HCEC 1CT (cell line): ENCODE data around the gene SCAP.
"Not testable (repeated sequence)": the region's sequence is repeated elsewhere in the genome, so short reads cannot be mapped to it uniquely, and the experiment has no call there.

ENCODE experiments used
- DNase-seq: peaks from one replicate; pipeline ENCODE4 v3.0.0-alpha.2; 2017

SCAP gene

DNA sequence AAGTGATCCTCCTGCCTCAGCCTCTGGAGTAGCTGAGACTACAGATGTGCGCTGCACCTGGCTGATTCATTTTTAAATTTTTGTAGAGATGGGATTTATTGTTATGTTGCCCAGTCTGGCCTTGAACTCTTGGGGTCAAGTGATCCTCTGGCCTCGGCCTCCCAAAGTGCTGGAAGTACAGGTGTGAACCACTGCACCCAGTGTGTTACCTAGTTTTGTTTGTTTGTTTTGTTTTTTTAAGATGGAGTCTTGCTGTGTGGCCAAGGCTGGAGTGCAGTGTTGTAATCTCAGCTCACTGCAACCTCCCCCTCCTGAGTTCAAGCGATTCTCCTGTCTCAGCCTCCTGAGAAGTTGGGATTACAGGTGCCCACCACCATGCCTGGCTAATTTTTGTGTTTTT is 82.8 kb downstream of the SCAP start:
- DNase-seq, result no peak

DNA sequence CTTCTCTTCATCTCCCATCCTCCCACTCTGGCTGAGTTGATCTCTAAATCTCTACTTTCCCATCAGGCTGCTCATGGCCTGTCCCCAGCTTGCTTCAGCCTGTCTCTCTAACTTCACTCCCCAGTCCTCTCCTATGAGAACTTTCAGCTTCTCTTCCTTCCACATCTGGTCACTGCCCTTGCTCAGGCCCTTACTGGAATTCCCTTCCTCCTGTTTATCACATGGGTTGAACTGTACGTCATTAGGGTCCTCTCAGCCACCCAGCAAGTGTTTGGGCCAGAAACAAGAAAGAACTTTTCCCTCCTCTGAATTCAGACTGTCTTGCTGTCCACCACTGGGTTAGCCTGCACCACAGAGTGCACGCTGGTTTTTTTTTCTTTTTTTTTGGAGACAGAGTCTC is 89.9 kb downstream of the SCAP start:
- no peak for DNase-seq

DNA sequence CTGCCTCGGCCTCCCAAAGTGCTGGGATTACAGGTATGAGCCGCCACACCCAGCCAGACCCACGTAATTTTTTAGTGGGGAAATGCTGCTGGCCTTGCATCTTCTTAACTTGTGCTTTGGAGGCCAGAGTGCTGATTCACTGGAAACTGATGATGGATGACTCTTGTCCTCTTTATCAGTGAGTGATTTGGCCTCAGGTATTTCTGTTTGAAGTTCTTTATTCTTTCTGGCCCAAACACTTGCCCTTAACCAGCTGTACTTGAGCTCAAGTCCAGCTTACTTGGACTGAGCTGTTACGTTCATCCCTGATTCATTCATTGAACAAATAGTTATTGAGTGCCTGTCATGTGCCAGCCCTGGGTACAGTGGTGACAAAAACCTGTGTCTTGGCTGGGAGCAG is 90.7 kb downstream of the SCAP start:
- no peak for DNase-seq

DNA sequence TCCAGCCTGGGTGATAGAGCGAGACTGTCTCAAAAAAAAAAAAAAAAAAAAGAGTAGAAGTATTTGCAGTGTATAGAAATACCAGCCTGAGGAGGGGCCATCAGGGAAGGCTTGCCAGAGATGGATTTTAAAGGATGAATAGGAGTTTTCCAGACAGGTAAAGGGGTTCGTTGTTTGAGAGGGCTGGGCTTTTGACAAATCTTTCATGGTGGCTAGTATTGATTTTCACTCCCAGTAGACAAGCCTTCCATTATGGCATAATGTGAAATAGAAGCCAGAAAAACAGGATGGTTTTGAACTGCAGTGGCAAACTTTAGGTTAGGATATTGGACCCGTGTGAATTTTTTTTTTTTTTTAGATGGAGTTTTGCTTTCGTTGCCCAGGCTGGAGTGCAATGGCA is 91.3 kb downstream of the SCAP start:
- no peak for DNase-seq

DNA sequence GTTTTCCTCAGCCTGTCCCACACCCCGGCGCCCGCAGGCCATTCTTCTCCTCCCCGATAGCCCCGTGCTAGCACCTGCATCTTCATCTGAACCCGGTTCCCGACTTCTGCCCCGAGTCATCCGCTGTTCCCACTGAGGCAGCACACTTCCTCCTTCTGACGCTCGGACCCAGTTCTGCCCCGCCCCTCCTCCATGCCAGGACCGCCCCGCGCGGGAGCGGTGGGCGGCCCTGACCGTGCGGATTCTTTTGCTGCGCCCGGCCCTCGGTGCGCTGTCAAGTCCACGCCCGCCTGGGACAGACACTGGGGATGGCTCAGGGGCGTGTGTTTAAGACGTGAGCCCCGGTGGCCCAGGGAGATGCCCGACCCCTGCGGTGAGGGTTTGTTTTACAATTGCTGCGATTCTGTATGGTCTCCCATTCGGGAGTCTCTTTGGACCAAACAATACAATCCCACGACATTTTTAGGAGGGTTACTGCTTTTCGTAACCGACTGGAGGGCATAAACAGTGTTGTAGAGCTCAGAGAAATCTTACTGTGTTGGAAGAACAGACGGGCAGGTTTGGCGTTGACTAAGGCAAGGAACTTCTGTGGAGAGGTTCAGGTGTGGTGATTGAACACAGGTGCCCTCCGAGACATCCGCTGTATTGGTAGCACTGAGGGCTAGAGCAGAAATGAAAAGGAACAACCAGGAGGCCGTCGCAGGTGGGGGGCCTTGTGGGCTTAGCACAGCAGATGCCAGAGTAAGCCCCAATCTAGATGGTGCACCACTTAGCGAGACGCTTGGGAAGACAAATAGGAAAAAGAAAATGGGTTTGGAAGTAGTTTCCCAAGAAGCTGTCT is 94.2 kb downstream of the SCAP start:
- peak; percentile 89 for DNase-seq

- DNase-seq, result peak; percentile 98
These were observed 95.0 kb downstream of the SCAP start, which contains the start of gene PTPN23 for GRCh38 chr3:47380601-47381316. Gene PTPN23, plus strand, starts transcription at chr3:47381021. Its CDS starts 76 bp downstream, at chr3:47381097.

GRCh38 chr3:47380026-47380600 is 95.6 kb downstream of the SCAP start:
- DNase-seq, result no peak

- no peak for DNase-seq
These were observed 96.3 kb downstream of the SCAP start for GRCh38 chr3:47379411-47379899.

GRCh38 chr3:47378869-47379268 is 96.9 kb downstream of the SCAP start:
- DNase-seq, result no peak

DNA sequence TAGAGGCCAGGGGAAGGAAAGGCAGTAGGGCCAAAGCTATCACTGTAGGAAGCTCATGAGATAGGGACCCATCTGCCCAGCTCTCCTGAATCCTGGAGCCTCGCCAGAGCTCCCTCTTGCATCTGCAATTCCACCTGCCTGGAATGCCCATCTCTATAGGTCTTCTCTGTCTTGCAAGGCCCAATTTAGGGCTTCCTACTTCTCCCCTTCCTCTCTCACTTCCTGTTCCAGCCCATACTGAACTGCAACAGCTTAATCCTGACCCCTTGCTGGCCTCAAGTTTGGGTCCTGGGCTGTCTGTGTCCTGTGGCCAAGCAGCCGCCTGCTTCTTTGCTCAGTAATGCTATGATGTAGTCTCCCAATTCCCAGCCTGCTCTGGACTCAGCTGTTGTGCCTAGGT is 98.6 kb downstream of the SCAP start:
- no peak for DNase-seq

- no peak for DNase-seq
These were observed 99.3 kb downstream of the SCAP start for GRCh38 chr3:47376393-47376792.

- DNase-seq, result no peak
These were observed 101.2 kb downstream of the SCAP start for GRCh38 chr3:47374587-47374986.

DNA sequence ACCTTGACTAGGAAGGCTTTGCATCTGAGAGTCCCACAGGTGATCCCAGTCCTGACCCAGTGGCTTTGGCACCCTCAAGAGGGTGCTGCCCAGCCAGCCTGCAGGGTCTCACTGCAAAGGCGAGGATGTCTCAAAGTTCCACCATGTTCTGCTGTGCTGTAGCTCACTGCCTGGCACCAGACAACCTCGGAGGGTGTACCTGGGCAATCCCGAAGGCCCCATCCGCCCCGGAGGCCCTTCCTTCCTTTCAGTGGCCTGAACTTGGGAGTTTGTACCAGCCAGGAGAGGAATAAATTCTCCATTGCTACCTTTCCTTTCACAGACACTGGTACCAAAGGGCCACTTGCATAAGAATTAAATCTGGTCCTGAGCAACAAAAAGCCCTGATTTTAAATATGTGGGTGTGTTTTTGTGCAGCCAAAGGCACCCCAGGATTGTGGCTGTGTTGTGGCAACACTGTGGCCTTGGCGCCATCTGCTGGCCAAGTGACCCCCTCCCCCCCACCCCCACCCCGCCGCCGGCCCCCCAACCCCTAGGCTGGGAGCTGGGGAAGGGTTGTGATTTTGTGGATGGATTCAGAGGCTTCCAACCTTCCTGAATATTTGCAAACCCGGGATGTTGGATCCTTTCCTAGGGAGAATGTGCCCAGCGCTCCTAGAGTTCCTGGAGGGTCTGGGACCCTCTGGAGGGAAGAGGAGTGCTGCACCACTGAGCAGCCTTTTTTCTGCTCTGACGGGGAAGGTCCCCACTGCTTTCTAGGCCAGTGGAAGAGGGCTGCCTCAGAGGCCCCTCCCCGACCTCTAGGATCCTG is 104.6 kb downstream of the SCAP start:
- no peak for DNase-seq

DNA sequence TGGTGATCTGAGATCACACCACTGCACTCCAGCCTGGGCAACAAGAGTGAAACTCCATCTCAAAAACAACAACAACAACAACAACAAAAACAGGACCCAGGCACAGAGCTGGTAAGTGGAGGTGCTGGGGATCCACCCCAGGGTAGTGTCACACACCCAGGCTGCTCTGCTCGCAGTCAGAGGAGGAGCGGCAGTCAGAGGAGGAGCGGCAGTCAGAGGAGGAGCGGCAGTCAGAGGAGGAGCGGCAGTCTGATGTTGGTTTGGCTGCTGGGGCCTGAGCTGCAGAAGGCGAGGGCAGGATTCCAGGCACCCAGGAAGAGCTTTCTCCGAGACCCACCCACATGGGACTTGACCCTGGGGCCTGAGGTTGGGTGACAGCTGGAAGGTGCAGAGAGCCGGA is 105.7 kb downstream of the SCAP start:
- not testable (repeated sequence) for DNase-seq

DNA sequence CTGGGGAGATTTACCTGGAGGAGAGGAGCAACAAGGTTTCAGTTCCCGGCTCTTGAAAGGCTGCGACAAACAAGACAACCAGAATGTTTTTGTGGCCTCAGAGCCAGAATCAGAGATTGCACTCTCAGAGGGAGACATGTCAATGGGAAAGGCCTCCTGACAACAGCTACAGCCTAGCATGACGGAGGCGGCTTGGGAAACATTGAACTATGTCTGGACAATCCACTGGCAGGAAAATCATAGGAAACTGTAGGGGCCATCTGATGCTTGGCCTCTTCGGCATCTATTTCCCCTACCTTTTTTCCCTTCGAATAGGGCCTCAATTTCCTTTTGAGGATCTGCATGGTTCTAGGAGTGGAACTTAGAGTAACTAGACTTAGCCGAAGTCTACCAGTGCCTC is 108.1 kb downstream of the SCAP start:
- no peak for DNase-seq

DNA sequence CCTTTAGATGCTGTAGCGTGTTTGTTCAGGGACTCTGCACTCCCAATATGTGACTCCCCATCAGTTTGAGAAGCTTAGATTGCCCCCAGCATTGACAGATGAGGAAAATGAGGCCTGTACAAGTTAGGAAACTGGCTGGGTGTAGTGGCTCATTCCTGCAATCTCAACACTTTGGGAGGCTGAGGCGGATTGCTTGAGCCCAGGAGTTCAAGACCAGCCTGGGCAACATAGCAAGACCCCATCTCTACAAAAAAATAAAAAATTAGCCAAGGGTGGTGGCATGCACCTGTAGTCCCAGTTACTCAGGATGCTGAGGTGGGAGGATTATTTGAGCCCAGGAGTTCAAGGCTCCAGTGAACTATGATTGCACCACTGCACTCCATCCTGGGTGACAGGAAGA is 108.9 kb downstream of the SCAP start:
- DNase-seq, result no peak

DNA sequence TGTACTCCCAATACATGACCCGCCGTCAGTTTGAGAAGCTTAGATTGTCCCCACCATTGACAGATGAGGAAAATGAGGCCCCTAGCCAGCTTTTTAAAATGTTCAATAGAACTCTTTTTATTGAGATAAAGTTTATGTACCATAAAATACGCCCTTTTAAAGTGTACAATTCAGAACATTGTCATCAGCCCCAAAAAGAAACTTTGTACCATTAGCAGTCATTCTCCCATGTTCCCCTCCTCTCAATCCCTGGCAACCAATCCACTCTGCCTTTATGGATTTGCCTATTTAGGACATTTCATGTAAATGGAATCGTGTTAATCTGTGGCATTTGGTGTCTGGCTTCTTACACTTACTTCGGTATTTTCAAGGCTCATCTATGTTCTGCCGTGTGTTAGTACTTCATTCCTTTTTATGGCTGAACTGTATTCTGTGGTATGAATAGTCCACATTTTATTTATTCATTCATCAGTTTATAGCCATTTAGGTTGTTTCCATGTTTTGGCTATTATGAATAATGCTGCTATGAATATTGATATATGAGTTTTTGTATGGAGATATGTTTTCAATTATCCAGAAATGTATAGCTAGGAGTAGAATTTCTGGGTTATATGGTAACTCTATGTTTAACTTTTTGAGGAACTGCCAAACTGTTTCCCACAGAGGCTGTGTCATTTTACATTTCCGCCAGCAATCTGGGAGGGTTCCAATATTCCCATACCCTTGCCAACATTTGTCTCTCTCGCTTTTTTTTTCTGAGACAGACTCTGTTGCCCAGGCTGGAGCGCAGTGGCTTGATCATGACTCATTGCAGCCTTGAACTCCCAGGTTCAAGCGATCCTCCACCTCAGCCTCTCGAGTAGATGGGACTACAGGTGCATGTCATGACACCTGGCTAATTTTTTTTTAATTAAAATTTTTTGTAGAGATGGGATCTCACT is 110.3 kb downstream of the SCAP start:
- peak; percentile 53 for DNase-seq
